Neural cell (in vitro differentiated cells): ENCODE data around the gene SH3BP5L.

Experiments used
- CTCF ChIP-seq: fragments of 450-650 bp; IDR thresholded peaks from 2 replicates; pipeline ENCODE4 v1.5.1; 2014; ENCODE audit warnings: antibody characterized with exemption, mild to moderate bottlenecking, moderate library complexity; ENCODE audit not compliant: poor library complexity, severe bottlenecking
- EP300 ChIP-seq: fragments of 450-650 bp; conservative IDR thresholded peaks from 2 replicates; pipeline ENCODE4 v1.6.1; 2014; ENCODE audit warnings: antibody characterized with exemption, mild to moderate bottlenecking, moderate library complexity; ENCODE audit not compliant: poor library complexity, severe bottlenecking
- MXI1 ChIP-seq: fragments of 450-650 bp; conservative IDR thresholded peaks from 2 replicates; pipeline ENCODE4 v1.6.1; 2014; ENCODE audit warnings: antibody characterized with exemption, mild to moderate bottlenecking; ENCODE audit not compliant: poor library complexity, severe bottlenecking
- POLR2AphosphoS5 ChIP-seq: IDR thresholded peaks from 2 replicates; pipeline ENCODE4 v1.6.1; 2012
- RAD21 ChIP-seq: fragments of 450-650 bp; conservative IDR thresholded peaks from 2 replicates; pipeline ENCODE4 v1.6.1; 2014; ENCODE audit warnings: antibody characterized with exemption, mild to moderate bottlenecking, moderate library complexity
- REST ChIP-seq: IDR thresholded peaks from 2 replicates; pipeline ENCODE4 v1.6.1; 2012; ENCODE audit warnings: borderline replicate concordance
- SMC3 ChIP-seq: fragments of 450-650 bp; conservative IDR thresholded peaks from 2 replicates; pipeline ENCODE4 v1.6.1; 2014; ENCODE audit warnings: antibody characterized with exemption, mild to moderate bottlenecking, moderate library complexity; ENCODE audit not compliant: poor library complexity
- TAF1 ChIP-seq: IDR thresholded peaks from 2 replicates; pipeline ENCODE4 v1.6.1; 2012; ENCODE audit warnings: low read depth

- TF ChIP-seq RAD21 (no peak), CTCF (no peak), EP300 (no peak), REST (no peak), TAF1 (no peak), MXI1 (no peak), POLR2AphosphoS5 (no peak), SMC3 (no peak)
Observed at GRCh38 chr1:248815407-248816034, 10.2 kb downstream of the SH3BP5L start.
